ENCODE data around the gene TECPR1. TPM values are rescaled to one million over a fixed set of nuclear protein-coding genes. Genes with fewer than 3 reads are reported as not detected.

TECPR1 gene
- total RNA-seq, 1 experiment from 2014 or later, result 26.4 TPM

DNA sequence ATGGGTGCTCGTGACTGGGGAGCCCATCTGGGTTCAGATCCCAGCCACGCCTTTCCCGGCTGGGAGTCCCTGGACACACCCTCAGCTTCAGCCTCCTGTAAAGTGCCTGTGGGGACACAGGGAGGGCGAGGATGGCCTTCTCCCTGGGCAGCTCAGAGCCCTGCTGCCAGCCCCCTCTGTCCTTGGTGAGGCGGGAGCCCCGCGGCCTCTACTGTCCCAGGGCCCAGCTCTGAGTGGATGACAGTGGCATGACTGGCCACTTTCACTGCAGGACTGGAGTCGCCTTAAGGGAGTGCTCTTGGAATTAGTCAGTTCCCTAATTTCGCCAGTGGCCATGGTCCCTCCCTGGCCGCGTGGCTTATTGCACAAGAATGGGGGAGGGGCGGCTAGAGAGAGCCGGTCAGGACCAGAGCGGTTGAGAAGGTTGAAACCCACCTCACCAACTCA lies 34.1 kb upstream of the TECPR1 start:
- POLR2A ChIA-PET, result interaction anchor here (0.7 kb wide), 1 partner anchor 115 kb away, joined by 3 read pairs; the partner anchor contains the start of gene BAIAP2L1
- peaks cover 3% of the 10 kb centered on the region for H3K36me3 ChIP-seq (ENCODE audit: control insufficient read depth, insufficient read depth, low read length)
- no TSS peak for BruUV-seq (replicated peaks)
- H3K27me3 ChIP-seq (replicated peaks; ENCODE audit: control insufficient read depth, insufficient read depth, low read length), result no peaks in the 10 kb centered on the region
- H3K4me3 Mint-ChIP-seq (ENCODE audit: unreplicated experiment), result peak overlapping the region; percentile 47
- CTCF ChIA-PET, result no interaction called here
- DNase-seq, result peak; percentile 58 to 68
- peaks cover 30% of the 10 kb centered on the region for H3K4me1 Mint-ChIP-seq (ENCODE audit: low read depth, unreplicated experiment)
- H3K36me3 Mint-ChIP-seq (ENCODE audit: insufficient read depth, unreplicated experiment), result peaks cover 82% of the 10 kb centered on the region
- no peaks in the 10 kb centered on the region for H3K27me3 Mint-ChIP-seq (ENCODE audit: insufficient read depth, unreplicated experiment)
- H3K27ac Mint-ChIP-seq (ENCODE audit: unreplicated experiment), result peak overlapping the region; percentile 87
- peaks cover 55% of the 10 kb centered on the region for H3K4me1 ChIP-seq
- intact Hi-C loops (cut with micrococcal nuclease; ENCODE audit: unreplicated experiment), result no loop called here
- H3K9me3 ChIP-seq, result no peaks in the 10 kb centered on the region
- no peaks in the 10 kb centered on the region for H3K9me3 Mint-ChIP-seq (ENCODE audit: unreplicated experiment)
- no peak overlapping the region for H3K4me3 ChIP-seq (ENCODE audit: low read depth, low read length)
- TF ChIP-seq, protein P1, sequence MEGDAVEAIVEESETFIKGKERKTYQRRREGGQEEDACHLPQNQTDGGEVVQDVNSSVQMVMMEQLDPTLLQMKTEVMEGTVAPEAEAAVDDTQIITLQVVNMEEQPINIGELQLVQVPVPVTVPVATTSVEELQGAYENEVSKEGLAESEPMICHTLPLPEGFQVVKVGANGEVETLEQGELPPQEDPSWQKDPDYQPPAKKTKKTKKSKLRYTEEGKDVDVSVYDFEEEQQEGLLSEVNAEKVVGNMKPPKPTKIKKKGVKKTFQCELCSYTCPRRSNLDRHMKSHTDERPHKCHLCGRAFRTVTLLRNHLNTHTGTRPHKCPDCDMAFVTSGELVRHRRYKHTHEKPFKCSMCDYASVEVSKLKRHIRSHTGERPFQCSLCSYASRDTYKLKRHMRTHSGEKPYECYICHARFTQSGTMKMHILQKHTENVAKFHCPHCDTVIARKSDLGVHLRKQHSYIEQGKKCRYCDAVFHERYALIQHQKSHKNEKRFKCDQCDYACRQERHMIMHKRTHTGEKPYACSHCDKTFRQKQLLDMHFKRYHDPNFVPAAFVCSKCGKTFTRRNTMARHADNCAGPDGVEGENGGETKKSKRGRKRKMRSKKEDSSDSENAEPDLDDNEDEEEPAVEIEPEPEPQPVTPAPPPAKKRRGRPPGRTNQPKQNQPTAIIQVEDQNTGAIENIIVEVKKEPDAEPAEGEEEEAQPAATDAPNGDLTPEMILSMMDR (IDR thresholded peaks at IDR 0.05; ENCODE audit: insufficient read depth in 1 of 2, low read depth in 1 of 2, low read length in 1 of 2, severe bottlenecking in 1 of 2, unreplicated experiment in 1 of 2), result no peak

DNA sequence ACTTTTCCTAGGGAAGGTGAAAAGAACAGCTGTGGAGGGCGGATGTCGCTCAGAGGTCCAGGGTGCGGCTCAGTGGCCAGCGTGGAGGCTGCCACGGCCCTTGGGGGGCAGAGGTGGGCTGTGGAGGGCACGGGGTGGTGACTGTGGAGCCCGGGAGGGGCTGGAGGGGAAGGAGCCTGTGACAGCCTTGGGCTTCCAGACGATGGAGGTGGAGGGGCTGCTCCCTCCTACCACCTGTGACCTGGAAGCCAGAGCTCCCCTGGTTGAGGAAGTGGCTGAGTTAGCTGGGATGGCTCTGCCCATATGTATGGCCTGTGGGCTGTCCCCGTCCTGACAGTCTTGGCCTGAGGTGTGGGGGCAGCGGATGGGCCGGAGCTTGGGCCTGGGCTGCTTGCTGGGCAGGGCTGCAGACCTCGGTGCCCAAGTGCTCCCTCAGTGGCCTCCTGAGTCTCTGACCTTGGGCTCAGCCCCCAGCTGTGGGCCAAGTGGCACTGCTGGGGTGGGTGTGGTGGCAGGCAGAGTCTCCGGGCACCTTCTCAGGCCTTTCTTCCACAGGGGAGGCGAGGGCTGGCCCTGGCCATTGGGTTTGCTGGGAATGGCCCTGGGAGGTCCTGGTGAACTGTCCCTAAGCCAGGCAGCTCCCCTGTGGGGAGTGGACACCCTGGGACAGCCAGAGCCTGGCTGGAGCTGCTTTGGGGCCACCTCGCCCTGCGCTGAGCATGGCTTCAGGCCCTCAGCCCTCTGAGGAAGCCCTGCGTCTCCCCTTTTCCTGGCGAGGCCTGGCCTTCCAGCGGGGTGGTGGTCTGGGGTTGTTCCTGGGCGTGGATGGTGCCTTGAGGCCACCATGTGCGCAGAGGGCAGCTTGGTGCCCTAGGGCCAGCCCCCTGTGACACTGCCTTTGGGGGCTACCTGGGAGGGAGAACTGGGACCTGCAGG lies 33.4 kb upstream of the TECPR1 start:
- BruUV-seq (replicated peaks), result no TSS peak
- intact Hi-C loops (cut with micrococcal nuclease; ENCODE audit: unreplicated experiment), result no loop called here
- Histone ChIP-seq H3K27me3 (replicated peaks; ENCODE audit: control insufficient read depth, insufficient read depth, low read length) (no peaks in the 10 kb centered on the region), H3K4me1 (peaks cover 55% of the 10 kb centered on the region), H3K36me3 (ENCODE audit: control insufficient read depth, insufficient read depth, low read length) (peaks cover 3% of the 10 kb centered on the region), H3K9me3 (no peaks in the 10 kb centered on the region), H3K4me3 (ENCODE audit: low read depth, low read length) (no peak overlapping the region)
- H3K36me3 Mint-ChIP-seq (ENCODE audit: insufficient read depth, unreplicated experiment), result peaks cover 80% of the 10 kb centered on the region
- POLR2A ChIA-PET, result interaction anchor here (0.7 kb wide), 1 partner anchor 116 kb away, joined by 3 read pairs; the partner anchor contains the start of gene BAIAP2L1
- H3K4me3 Mint-ChIP-seq (ENCODE audit: unreplicated experiment), result peak overlapping the region; percentile 97
- no peaks in the 10 kb centered on the region for H3K27me3 Mint-ChIP-seq (ENCODE audit: insufficient read depth, unreplicated experiment)
- CTCF ChIA-PET, result no interaction called here
- peak overlapping the region; percentile 91 for H3K27ac Mint-ChIP-seq (ENCODE audit: unreplicated experiment)
- H3K9me3 Mint-ChIP-seq (ENCODE audit: unreplicated experiment), result no peaks in the 10 kb centered on the region
- TF ChIP-seq, protein P1 (IDR thresholded peaks at IDR 0.05; ENCODE audit: insufficient read depth in 1 of 2, low read depth in 1 of 2, low read length in 1 of 2, severe bottlenecking in 1 of 2, unreplicated experiment in 1 of 2), result no peak
- DNase-seq, result no peak
- peaks cover 30% of the 10 kb centered on the region for H3K4me1 Mint-ChIP-seq (ENCODE audit: low read depth, unreplicated experiment)

DNA sequence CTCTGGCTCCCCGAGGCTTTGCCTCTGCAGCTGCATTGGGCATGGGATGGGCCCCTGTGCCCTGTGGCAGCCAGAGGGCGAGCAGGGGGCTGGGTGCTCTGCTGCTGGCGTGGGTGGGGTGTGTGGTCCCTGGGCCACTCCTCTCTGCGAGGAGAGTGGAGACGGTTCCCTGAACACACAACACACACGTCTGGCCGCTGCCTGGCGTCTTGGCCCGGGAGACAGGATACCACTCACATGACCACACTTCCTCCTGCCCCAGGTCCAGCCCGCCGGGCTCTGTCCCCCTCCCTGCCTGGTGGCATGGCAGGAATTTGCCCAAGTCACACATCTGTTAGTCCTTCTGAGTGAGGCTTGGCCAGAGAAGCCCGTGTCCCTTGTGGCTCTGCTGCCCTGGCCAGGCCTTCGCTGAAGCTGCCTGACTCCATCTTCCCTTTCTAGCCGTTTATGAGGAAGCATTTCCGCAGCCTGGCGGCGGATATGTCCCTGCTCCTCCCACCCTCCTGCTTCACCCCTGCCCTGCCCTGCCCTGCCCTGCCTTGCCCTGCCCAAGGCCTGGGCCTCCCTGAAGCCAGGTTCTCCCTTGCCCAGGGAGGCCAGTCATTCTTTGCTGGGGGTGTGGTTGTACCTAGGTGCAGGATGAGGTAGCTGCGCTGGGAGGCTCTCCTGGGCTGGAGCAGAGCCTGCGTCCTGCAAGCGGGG lies 32.5 kb upstream of the TECPR1 start:
- Mint-ChIP-seq H3K4me1 (ENCODE audit: low read depth, unreplicated experiment) (peaks cover 30% of the 10 kb centered on the region), H3K36me3 (ENCODE audit: insufficient read depth, unreplicated experiment) (peaks cover 70% of the 10 kb centered on the region), H3K4me3 (ENCODE audit: unreplicated experiment) (peak overlapping the region; percentile 97), H3K9me3 (ENCODE audit: unreplicated experiment) (no peaks in the 10 kb centered on the region), H3K27ac (ENCODE audit: unreplicated experiment) (peak overlapping the region; percentile 91), H3K27me3 (ENCODE audit: insufficient read depth, unreplicated experiment) (no peaks in the 10 kb centered on the region)
- Histone ChIP-seq H3K9me3 (no peaks in the 10 kb centered on the region), H3K36me3 (ENCODE audit: control insufficient read depth, insufficient read depth, low read length) (peaks cover 3% of the 10 kb centered on the region), H3K27me3 (replicated peaks; ENCODE audit: control insufficient read depth, insufficient read depth, low read length) (no peaks in the 10 kb centered on the region), H3K4me1 (peaks cover 55% of the 10 kb centered on the region), H3K4me3 (ENCODE audit: low read depth, low read length) (no peak overlapping the region)
- intact Hi-C loops (cut with micrococcal nuclease; ENCODE audit: unreplicated experiment), result no loop called here
- POLR2A ChIA-PET, result no interaction called here
- BruUV-seq (replicated peaks), result no TSS peak
- TF ChIP-seq, protein P1 (IDR thresholded peaks at IDR 0.05; ENCODE audit: insufficient read depth in 1 of 2, low read depth in 1 of 2, low read length in 1 of 2, severe bottlenecking in 1 of 2, unreplicated experiment in 1 of 2), result no peak
- CTCF ChIA-PET, result no interaction called here
- no peak for DNase-seq
